22Rv1 (cell line): Measurements from ENCODE around the gene GPR132.

Source experiments
- ZFX ChIP-seq: fragments of 450-650 bp; IDR thresholded peaks from 2 replicates; pipeline ENCODE4 v1.6.1; 2017; ENCODE audit warnings: antibody characterized with exemption, borderline replicate concordance
- TF ChIP-seq, protein P1 (sequence below): fragments of 450-650 bp; IDR thresholded peaks from 2 replicates; pipeline ENCODE4 v1.5.1; 2017; ENCODE audit warnings: mild to moderate bottlenecking

DNA sequence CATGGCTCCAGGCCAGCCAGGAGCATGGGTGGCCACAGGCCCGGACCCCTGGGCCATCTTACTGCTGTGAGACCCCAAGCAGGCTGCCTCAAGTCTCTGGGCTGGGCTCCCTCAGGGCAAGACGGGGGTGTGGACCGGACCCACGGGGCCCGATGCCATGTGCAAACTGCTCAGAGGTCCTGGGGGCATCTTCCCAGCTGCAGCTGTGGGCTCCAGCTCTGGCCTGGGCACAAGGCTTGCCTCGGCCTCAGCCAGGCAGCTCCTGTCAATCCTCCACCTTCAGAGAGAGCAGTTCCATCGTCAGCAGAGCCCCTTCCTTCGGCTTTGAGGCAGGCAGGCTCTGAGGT lies 12.4 kb upstream of the GPR132 start:
- TF ChIP-seq, protein P1, sequence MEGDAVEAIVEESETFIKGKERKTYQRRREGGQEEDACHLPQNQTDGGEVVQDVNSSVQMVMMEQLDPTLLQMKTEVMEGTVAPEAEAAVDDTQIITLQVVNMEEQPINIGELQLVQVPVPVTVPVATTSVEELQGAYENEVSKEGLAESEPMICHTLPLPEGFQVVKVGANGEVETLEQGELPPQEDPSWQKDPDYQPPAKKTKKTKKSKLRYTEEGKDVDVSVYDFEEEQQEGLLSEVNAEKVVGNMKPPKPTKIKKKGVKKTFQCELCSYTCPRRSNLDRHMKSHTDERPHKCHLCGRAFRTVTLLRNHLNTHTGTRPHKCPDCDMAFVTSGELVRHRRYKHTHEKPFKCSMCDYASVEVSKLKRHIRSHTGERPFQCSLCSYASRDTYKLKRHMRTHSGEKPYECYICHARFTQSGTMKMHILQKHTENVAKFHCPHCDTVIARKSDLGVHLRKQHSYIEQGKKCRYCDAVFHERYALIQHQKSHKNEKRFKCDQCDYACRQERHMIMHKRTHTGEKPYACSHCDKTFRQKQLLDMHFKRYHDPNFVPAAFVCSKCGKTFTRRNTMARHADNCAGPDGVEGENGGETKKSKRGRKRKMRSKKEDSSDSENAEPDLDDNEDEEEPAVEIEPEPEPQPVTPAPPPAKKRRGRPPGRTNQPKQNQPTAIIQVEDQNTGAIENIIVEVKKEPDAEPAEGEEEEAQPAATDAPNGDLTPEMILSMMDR: no peak
- no peak for TF ChIP-seq ZFX
